Hematopoietic multipotent progenitor cell treated with erythropoietin and hydrocortisone succinate and interleukin-3 and kit ligand, for 8 days (in vitro differentiated cells): Measurements from ENCODE around the gene MCRIP1.

Source experiments
- DNase-seq: peaks from one replicate; pipeline ENCODE4 v3.0.0-alpha.2; 2015

The MCRIP1 gene, protein sequence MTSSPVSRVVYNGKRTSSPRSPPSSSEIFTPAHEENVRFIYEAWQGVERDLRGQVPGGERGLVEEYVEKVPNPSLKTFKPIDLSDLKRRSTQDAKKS

GRCh38 chr17:81833160-81833920, at the start of gene MCRIP1:
Gene MCRIP1 (minus strand): TSS chr17:81833291. CDS start chr17:81824506, 8,785 bp downstream.
- DNase-seq = peak; percentile 92

DNA sequence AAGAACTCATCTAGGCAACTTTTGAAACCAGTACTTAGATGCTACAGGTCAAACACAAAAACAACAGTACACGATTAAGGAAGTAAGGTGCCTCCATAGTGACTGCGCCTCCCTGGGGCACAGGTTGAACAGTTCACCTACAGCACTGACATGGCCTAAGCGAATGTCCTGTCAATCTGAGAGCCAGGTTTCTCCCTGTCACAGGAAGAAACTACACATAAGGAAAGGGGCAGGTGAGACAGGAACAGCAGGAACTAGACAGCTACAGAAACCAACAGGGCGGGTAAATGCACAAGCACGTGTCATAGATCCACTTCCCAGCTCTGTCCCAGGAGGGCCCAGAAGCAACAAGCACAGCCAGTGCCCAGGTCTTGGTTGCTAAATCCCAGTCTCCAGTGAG, 46.0 kb upstream of the MCRIP1 start:
- DNase-seq = no peak

GRCh38 chr17:81878294-81878693, 45.2 kb upstream of the MCRIP1 start:
- DNase-seq = no peak

- DNase-seq = no peak
Measured at GRCh38 chr17:81877569-81877968, 44.5 kb upstream of the MCRIP1 start.

- peak; percentile 87 for DNase-seq
Measured at GRCh38 chr17:81871387-81872230, 38.5 kb upstream of the MCRIP1 start.

DNA sequence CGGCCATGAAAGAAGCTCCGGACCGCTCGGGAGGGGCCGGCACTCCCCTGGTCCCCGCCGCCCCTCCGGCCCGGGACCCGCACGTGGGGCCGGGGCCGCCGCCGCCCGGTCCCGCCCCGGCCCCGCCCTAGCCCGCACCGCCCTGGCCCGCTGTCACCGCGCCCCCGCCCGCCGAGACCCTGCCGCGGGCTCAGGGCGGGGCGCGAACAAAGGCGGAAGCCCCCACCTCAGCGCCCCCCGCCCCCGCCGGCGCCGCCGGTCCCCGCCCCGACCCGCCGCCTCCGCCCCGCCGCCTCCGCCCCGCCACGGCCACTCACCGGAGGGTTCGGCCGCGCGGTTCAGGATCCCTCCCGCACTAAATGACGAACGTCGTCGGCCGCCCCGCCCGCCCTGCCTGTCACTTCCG, 37.9 kb upstream of the MCRIP1 start, which contains the start of gene ARHGDIA:
Gene ARHGDIA (minus strand): TSS at position 357 of the 406 bp plus-strand sequence. CDS start 1,407 bp downstream, outside the sequence.
- no peak for DNase-seq

DNA sequence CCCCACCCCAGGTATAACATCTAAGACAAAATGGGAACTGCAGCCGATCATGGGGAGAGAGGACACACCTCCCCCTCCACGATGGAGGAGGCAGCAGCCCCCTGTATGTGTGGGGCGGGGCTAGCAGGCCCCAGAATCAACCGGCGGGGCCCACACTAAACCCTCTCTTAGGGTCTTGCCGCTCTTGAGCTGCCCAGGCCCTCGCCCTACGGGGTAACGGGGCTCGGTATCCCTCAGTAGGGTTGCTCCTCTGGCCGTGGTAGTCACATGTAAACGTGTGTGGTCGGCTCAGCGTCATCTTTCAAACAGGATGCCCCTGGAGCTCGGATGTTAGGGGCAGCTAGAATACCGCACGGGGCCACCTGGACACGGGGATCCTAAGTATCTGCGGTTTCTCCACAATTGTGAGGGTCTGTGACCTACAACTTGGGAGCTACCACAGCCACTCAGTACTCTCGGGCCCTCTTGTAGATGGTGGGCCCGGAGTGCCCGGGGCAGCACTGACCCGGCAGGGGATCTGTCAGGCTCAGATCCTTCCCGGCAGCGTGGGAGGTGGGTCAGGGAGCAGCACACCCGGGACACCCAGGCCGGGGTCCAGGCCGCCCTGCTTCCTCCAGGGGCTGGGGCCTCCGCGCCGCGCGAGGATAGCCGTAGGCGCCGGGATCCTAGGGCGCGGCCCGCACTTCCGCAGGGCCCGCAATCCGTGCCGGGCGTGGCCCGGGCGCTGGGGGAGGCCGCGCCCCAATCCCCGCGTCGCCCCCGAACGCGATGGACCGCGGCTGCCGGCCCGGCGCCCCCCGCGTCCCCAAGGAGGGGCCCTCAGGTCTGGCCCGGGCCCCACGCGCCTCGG, 37.3 kb upstream of the MCRIP1 start:
- DNase-seq = peak; percentile 34

DNA sequence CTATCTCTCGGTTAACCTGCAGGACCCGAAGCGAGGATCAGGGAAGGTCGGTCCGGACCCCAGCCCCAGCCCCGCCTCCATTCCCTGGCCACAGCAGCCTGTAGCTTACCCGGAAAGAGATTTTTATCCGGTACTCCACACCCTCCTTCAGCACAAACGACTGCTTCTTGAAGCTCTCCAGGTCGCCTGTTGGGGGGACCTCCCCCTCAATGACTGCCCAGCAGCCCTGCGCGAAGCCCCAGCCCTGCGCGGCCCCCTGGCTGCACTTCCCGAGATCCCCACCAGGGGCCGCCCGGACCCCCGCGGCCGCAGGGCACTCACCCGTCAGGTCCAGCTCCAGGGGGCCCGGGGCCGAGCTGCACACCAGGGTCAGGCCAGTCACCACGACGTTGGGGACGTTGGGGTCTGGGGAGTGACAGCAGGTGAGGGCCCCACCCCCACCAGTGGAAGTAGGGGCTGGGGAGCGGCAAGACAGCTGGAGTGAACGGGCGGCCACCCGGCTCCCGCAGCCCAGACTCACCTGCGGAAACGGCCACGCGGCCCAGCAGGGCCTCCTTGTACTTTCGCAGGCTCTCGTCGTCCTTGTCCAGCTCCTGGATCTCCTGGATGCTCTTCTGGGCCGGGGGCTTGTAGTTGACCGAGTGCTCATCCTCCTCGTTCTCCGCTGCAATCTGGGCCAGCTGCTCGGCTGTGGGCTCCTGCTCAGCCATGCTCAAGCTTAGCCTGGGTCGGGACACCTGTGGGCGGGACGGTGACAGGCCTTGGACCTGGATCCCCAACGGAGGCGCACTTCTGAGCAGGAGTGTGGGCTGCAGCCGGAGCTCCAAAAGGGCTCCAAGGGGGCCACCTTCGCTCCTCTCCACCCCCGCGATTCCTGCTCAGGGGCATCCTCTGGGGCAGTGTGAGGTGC, 36.4 kb upstream of the MCRIP1 start:
- no peak for DNase-seq

DNA sequence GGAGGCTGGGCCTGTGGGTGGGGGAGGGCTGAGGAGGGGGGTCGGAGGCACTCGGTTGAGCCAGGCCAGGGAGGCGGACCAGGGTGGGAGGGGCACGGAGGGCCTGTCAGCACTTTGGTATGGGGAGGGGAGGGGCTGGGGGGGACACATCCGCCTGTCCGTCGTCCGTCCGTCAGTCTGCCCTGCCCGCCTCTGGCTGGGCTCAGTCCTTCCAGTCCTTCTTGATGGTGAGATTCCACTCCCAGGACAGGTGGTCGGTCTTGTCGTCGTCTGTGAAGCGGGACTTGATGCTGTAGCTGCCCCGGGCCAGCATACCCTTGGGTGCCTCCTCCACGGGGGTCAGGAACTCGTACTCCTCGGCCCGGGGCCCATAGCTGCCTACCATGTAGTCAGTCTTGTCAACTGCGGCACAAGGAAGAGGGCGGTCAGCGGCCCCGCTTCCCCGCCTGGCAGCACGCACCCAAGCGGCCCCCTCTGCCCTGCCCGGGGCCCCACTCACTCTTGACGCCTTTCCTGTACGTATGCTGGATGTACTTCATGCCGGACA, 35.7 kb upstream of the MCRIP1 start:
- DNase-seq = no peak

DNA sequence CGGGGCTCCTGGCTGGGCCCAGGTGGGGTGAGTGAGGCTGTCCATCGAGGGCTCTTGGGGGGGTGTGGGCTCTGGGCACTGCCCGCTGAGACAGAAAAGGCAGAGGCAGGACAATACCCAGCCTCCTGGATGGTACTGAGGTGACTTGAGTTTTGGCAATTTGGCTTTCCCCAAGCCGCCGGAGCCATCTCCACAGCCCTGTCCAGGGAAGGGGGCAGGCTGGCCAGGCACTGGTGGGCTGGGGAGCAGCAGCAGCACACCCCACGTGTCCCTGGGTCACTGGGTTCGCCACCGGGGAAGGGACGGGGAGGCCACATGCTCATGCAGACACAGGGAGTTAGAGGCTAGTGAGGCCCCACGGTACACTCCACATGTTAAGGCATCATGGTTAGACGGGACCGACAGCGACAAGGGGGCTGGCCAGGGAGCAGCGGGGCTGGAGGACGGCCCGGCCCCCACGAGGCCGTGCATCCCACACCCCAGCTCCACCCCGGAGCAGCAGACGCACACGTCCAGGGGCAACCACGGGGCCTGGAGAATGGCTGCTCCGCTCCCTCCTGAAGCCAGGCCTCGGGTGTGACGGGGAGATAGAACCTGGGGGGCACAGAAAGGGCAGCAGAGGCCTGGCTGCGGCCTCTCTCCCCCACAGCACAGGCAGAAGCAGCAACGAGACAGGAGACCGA, 35.0 kb upstream of the MCRIP1 start:
- DNase-seq = no peak

DNA sequence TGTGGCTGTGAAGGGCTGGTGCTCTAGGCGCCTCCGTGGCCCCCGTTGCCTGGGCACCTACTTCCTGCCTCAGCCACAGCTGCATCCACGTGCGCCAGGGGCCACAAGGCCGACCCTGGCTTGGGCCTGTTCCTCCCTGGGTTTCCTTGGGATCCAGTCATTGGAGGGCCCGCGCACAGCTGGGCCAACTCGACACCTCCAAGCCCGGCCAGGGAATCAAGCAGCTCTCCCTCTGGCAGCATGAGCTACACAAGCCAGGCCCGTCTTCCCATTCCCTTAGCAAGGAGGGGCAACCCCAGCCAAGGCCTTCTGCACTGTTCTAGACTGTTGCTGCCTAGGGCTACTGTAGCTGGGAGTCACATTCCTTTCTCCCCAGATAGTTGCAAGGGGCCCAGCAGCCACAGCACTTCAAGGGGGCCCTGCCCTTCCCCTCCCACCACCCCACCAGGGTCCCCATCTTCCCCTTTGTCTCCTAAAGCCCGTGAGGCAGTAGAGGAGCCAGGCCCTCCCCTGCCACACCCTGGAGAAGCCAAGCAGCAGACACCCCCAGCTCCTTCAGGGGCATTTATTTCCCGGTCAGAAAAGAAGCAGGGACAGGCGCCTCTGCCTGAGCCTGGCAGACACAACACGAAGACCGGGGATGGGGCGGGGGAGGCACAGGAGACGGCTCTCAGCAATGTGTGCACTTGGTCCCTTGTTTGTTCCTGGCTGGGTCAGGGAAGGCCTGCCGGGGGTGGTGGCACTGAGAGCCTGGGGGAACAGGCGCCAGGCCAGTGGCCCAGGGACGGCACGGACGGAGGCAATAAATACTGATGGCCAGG, 34.3 kb upstream of the MCRIP1 start:
- DNase-seq = peak; percentile 42

GRCh38 chr17:81866440-81867169, 33.5 kb upstream of the MCRIP1 start:
- DNase-seq = no peak

DNA sequence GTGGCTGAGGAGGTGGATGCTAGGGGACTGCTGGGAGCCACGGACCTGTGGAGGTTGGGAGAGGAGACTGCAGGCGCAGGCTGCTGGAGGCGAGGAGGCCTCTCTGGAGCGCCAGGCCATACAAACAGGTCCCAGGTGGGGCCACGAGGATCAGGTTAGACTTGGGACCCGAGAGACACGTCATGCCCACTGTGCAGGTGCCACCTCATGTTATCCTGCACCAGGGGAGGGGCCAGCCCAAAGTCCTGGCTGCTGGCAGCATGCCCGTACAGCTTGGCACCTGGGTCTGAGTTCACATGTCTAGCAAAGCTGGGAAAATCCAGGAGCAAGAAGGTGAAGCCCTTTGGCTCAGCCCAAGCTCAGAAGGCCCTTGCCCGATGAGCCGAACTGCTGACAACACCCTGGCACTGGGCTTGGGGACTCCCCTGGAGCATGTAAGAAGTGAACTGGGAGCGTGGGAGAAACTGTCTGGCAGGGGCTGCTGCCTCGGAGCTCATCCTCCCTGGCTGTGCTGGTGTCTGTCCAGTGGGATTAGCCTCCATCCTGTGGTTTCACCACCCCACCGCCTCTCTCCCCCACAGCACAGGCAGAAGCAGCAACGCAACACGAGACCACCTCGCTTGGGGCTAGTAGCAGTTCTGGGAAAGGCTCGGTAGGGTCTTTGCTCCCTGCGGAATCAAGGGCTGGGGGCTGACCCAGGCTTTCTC, 32.8 kb upstream of the MCRIP1 start:
- DNase-seq = no peak

GRCh38 chr17:81865358-81865732, 32.3 kb upstream of the MCRIP1 start:
- DNase-seq = no peak

- DNase-seq = no peak
Measured at GRCh38 chr17:81863833-81864768, 31.0 kb upstream of the MCRIP1 start.

DNA sequence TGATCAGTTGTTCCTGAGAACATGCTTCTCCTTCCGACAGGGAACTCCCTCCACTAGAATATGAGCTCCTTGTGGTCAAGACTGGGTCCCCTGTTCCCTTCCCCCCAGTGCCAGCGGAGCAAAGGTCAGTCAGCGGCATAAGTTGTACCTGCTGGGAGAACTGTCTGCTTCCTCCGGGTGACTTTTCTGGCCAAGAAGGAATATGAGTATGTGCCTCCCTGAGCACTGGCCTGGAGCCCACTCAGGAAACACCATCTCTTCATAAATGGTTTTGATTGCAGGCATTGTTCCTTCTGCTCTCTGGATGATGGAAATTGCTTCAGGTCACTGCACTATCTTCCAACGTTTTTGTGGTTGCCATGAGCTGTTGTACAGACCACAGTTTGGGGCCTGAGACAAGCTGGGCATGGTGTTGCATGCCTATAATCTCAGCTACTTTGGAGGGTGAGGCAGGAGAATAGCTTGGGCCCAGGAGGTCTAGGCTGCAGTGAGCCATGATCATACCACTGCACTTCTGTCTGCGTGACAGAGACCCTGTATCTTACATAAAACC, 30.1 kb upstream of the MCRIP1 start:
- DNase-seq = no peak
